LHCN-M2 (cell line): ENCODE measurements around the gene FMNL3. TPM values are rescaled to one million over a fixed set of nuclear protein-coding genes. Genes with fewer than 3 reads are reported as not detected.
"Not testable (repeated sequence)": the region's sequence is repeated elsewhere in the genome, so short reads cannot be mapped to it uniquely, and the experiment has no call there.

ENCODE experiments used
- DNase-seq: peaks from one replicate; pipeline ENCODE4 v3.0.0-alpha.2; 2012; ENCODE audit warnings: low read depth
- total RNA-seq: library from RNA; depleted of rRNA; stranded (reverse); fragments of >200 nt; gene quantifications from 2 replicates; pipeline ENCODE4 v1.2.3, GENCODE V29; 2014

The FMNL3 gene
- total RNA-seq, 1 experiment from 2014 or later: 36.5 TPM

- DNase-seq: no peak
Measured at GRCh38 chr12:49632986-49633702, 74.1 kb downstream of the FMNL3 start.

GRCh38 chr12:49632401-49632800, 74.8 kb downstream of the FMNL3 start:
- DNase-seq: no peak

- DNase-seq: no peak
Measured at GRCh38 chr12:49631336-49631907, 75.8 kb downstream of the FMNL3 start.

GRCh38 chr12:49627752-49628360, 79.3 kb downstream of the FMNL3 start:
- DNase-seq: peak; percentile 54

- DNase-seq: no peak
Measured at GRCh38 chr12:49626836-49627235, 80.4 kb downstream of the FMNL3 start.

- DNase-seq: no peak
Measured at GRCh38 chr12:49626169-49626835, 80.9 kb downstream of the FMNL3 start.

- peak; percentile 37 for DNase-seq
Measured at GRCh38 chr12:49624921-49625577, 82.2 kb downstream of the FMNL3 start.

GRCh38 chr12:49623142-49623904, 83.9 kb downstream of the FMNL3 start, which contains the start of gene PRPF40B:
Gene PRPF40B, plus strand, starts transcription at chr12:49623561. Its CDS starts 30 bp downstream, at chr12:49623591.
- peak; percentile 73 for DNase-seq

GRCh38 chr12:49622501-49623141, 84.6 kb downstream of the FMNL3 start:
- DNase-seq: peak; percentile 58

- DNase-seq: no peak
Measured at GRCh38 chr12:49621651-49622500, 85.3 kb downstream of the FMNL3 start.

GRCh38 chr12:49619286-49619685, 87.9 kb downstream of the FMNL3 start:
- no peak for DNase-seq

- DNase-seq: no peak
Measured at GRCh38 chr12:49618576-49618975, 88.6 kb downstream of the FMNL3 start.

- DNase-seq: no peak
Measured at GRCh38 chr12:49616533-49617219, 90.5 kb downstream of the FMNL3 start.

- peak; percentile 34 for DNase-seq
Measured at GRCh38 chr12:49615725-49616124, 91.5 kb downstream of the FMNL3 start.

- no peak for DNase-seq
Measured at GRCh38 chr12:49612210-49612609, 95.0 kb downstream of the FMNL3 start.

GRCh38 chr12:49610785-49611184, 96.4 kb downstream of the FMNL3 start:
- not testable (repeated sequence) for DNase-seq

GRCh38 chr12:49609875-49610154, 97.4 kb downstream of the FMNL3 start:
- DNase-seq: no peak

- no peak for DNase-seq
Measured at GRCh38 chr12:49609059-49609874, 97.9 kb downstream of the FMNL3 start.
